Renal cortex interstitium (tissue), 15 donors: ENCODE data around the gene ZNF772. TPM values are rescaled to one million over a fixed set of nuclear protein-coding genes. Genes with fewer than 3 reads are reported as not detected.
"Not testable (repeated sequence)": the region's sequence is repeated elsewhere in the genome, so short reads cannot be mapped to it uniquely, and the experiment has no call there.

ENCODE experiments used
- DNase-seq, 11 donors: peaks; one replicate each; pipeline ENCODE4 v3.0.0-alpha.2; 2013; ENCODE audit warnings: low read depth in 9 of 11, low spot score in 4 of 11; ENCODE audit errors: extremely low read depth in 1 of 11
- long read RNA-seq, 16 experiments: transcript quantifications; one replicate each; lab custom pipeline, GENCODE V29; 2026
- polyA plus RNA-seq, 3 donors: library from polyadenylated mRNA; unstranded; fragments of 120-200 nt; gene quantifications; one replicate each; pipeline ENCODE4 v1.2.1, GENCODE V29; 2013; ENCODE audit not compliant: insufficient read length in 3 of 3

ZNF772 gene
- polyA plus RNA-seq, result 10 to 100 TPM; 21.3 to 23.6 (median 22.8) TPM
- long read RNA-seq, donor 1, full-length matches to known transcripts, result 3 of 3 reads
- long read RNA-seq, donor 1, partial matches to known transcripts, result 0 of 3 reads
- long read RNA-seq, donor 1, other reads (novel, unspliced or antisense), result 0 of 3 reads
- long read RNA-seq, donor 2, partial matches to known transcripts, result 0 of 1 reads
- long read RNA-seq, donor 2, other reads (novel, unspliced or antisense), result 0 of 1 reads
- long read RNA-seq, donor 3, partial matches to known transcripts, result 0 of 2 reads
- long read RNA-seq, donor 3, other reads (novel, unspliced or antisense), result 0 of 2 reads
- long read RNA-seq, donor 4, partial matches to known transcripts, result 0 of 1 reads
- long read RNA-seq, donor 4, other reads (novel, unspliced or antisense), result 0 of 1 reads
- long read RNA-seq, donor 5, full-length matches to known transcripts, result 7 of 32 reads
- long read RNA-seq, donor 5, partial matches to known transcripts, result 25 of 32 reads
- long read RNA-seq, donor 5, other reads (novel, unspliced or antisense), result 0 of 32 reads
- long read RNA-seq, donor 6, partial matches to known transcripts, result 0 of 1 reads
- long read RNA-seq, donor 6, other reads (novel, unspliced or antisense), result 0 of 1 reads
- long read RNA-seq, donor 7, partial matches to known transcripts, result 10 of 10 reads
- long read RNA-seq, donor 7, other reads (novel, unspliced or antisense), result 0 of 10 reads
- long read RNA-seq, donor 8, partial matches to known transcripts, result 0 of 9 reads
- long read RNA-seq, donor 8, other reads (novel, unspliced or antisense), result 5 of 9 reads
- long read RNA-seq, donor 9, partial matches to known transcripts, result 6 of 9 reads
- long read RNA-seq, donor 9, other reads (novel, unspliced or antisense), result 0 of 9 reads
- long read RNA-seq, donor 10, partial matches to known transcripts, result 0 of 3 reads
- long read RNA-seq, donor 10, other reads (novel, unspliced or antisense), result 0 of 3 reads
- long read RNA-seq, donor 11, partial matches to known transcripts, result 0 of 2 reads
- long read RNA-seq, donor 11, other reads (novel, unspliced or antisense), result 0 of 2 reads
- long read RNA-seq, donor 12, partial matches to known transcripts, result 0 of 1 reads
- long read RNA-seq, donor 12, other reads (novel, unspliced or antisense), result 0 of 1 reads
- long read RNA-seq, donor 13, full-length matches to known transcripts, result 3 of 16 reads
- long read RNA-seq, donor 13, partial matches to known transcripts, result 13 of 16 reads
- long read RNA-seq, donor 13, other reads (novel, unspliced or antisense), result 0 of 16 reads
- long read RNA-seq, donor 14, partial matches to known transcripts, result 0 of 1 reads
- long read RNA-seq, donor 14, other reads (novel, unspliced or antisense), result 0 of 1 reads
- long read RNA-seq, donor 15, partial matches to known transcripts, result 0 of 2 reads
- long read RNA-seq, donor 15, other reads (novel, unspliced or antisense), result 0 of 2 reads
- long read RNA-seq, donor 16, full-length matches to known transcripts, result 10 of 28 reads
- long read RNA-seq, donor 16, partial matches to known transcripts, result 13 of 28 reads
- long read RNA-seq, donor 16, other reads (novel, unspliced or antisense), result 5 of 28 reads

DNA sequence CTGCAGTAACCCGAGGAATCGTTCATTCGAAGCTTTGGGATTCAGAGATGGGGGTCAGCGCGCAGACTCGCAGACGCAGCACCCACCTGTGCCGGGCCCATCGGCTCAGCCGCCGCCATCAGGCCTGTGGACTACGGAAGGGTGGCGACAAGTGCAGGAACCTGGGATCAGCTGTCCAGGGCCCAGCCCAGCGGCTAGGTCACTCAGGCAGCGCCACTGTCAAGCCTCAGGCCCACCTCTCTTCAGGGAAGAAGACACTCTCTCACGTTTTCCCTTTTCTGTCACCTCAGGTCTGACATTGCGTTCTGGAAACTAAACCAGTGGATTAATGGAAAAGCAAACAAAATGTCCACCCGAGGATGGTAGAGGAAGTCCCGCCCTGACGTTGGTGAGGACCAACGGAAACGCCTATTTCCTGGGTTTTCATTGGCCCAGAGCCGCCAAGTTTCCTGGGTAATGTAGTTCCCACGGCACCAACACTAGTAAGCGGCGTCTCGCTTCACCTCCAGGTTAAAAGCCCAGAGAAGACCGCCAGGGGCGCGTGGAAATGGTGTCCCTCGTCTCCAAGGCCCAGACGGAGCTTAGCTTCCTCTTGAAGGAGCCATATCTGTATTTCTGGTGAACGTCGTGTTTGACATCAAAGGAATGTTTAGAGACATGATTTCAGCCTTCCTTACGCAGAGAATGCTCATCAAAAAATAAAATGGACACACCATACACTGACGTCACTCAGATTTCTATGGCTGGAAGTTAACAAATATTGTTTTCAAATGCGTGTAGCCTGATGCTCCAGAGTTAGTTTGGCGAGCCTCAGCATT is at the start of gene ZNF772:
Gene ZNF772 (minus strand): TSS at position 376 of the 818 bp plus-strand sequence. CDS start 257 bp downstream, at position 119.
- peak; percentile 78 to 96 (median 90) for DNase-seq

DNA sequence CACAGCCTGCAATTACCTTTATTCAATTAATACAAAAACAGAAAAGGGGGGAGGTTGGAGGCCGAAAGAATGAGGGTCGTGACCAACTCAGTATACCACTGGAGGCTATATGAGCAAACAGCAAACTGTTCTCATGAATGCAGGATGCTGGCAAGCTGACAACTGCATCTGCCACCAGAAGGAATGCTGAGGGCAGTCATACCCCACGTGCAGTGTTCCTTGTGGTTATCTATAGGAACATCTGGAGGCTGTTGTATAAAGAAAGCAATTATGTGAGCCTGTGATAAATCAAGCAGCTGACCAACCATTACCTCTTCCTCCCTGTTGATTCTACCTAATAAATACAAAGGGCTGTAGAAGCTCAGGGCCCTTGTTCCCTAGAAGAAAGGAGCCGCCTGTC is 40.7 kb upstream of the ZNF772 start:
- DNase-seq, result not testable (repeated sequence)

DNA sequence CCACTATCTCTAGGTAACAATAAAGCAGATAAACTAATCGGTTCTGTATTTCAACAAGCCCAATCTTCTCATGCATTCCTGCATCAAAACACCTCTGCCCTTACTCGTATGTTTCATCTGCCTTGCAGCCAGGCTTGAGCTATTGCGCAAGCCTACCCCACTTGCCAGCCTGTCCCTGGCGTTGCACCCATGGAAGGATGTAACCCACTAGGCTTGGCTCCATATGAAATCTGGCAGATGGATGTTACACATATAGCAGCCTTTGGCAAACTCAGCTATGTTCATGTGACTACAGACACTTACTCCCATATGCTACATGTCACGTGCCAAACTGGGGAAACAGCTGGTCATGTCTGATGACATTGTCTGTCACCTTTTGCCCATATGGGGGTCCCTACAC is 37.9 kb upstream of the ZNF772 start:
- no peak for DNase-seq

DNA sequence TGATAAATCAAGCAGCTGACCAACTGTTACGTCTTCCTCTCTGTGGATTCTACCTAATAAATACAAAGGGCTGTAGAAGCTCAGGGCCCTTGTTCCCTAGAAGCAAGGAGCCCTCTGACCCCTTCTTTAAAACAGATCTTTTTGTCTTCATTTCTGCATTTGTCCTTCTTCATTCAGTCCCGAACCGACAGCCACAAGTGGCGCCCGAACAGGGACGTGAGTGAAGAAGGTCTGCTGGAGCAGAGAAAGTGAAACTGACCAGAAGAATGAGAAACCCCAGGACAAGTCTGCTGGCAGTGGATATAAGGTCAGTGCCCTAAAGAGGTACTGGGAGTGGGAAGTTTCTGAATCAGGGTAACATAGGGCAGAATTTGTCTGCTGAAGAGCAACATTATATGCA is 35.5 kb upstream of the ZNF772 start:
- DNase-seq, result no peak

DNA sequence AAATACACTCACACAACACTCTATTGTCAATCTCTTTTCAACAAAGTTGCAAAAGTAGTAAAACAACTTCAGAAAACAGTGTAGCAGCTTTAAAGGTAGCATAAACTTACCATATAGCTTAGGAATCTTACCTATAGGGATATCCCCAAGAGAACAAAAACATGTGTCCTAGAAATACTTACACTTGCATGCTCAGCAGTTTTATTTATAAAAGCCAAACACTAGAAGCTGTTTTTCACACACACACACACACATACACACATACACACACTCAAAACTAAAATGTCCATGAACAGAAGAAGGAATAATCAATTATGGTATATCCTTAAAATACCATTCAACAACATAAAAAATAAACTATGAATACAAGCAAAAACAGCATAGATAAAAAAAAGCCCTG is 34.1 kb upstream of the ZNF772 start:
- DNase-seq, result no peak

DNA sequence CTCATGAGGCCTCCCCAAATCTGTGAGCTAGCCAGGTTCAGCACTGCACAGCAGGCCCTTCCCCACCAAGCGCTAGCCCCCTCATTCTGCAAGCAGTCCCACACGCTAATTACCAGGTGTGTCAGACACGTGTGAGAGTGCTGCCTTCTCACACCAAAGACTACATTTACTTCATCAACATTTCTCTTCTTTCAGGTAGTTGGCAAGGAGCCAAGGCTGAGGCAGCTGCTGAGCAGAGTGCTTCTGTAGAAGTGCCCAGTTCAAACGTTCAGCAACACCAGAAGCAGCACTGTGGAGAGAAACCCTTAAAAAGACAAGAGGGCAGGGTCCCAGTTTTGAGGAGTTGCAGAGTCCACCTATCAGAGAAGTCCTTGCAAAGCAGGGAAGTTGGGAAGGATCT is 28.8 kb upstream of the ZNF772 start:
- DNase-seq, result no peak

DNA sequence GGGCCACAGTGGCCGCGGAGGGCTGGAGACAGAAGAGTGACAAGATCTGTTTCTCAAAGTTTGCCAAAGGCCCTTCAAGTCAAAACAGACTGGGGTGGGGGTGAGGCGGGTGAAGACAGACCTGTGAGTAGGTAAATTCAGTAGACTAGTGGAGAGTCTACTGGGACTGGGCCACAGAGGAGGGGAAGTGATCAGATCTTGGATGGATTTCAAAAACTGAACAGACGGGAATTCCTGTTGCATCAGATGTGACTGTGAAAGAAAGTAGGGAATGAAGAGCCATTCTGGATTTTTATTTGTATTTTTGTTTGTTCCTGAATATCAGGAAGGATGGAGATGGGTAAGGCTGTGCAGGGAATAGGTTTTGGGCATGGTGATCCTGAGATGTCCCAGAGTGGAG is 23.0 kb upstream of the ZNF772 start:
- DNase-seq, result not testable (repeated sequence)

DNA sequence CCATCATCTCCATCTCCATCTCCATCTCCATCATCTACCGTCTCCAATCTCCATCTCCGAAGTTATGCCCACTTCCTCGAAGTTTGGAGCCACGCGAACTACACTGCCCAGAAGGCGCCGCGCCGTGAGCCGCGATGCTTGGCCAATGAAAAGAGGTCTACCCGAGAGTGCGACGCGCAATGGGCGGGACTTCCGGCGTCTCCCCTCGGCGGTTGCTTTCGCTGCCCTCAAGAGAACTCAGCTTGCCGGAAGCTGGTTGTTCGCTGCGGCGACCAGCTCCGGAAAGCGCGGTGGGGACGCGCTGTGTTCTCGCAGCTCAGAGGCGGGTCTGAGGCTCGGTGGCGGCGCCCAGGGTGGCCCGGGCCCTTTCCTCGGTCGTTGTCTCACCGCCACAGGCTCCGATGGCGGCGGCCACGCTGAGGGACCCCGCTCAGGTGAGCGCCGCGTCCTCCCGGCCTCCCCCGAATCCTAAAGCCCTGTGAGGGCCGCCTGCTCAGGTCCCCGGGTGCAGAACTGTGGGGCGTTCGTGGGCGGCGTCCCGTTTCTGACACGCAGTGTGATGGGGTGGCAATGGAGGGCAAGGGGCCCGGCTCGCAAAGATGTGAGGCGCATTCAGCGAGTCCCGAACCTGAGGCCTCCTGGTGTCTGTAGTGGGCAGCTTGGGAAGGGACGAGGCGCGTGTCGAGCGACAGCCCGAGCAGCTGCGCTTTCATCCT is 22.5 kb upstream of the ZNF772 start, which contains the start of gene ZNF773:
Gene ZNF773 (plus strand): TSS at position 259 of the 716 bp plus-strand sequence. CDS start 143 bp downstream, at position 402.
- peak; percentile 81 to 96 (median 93) for DNase-seq

DNA sequence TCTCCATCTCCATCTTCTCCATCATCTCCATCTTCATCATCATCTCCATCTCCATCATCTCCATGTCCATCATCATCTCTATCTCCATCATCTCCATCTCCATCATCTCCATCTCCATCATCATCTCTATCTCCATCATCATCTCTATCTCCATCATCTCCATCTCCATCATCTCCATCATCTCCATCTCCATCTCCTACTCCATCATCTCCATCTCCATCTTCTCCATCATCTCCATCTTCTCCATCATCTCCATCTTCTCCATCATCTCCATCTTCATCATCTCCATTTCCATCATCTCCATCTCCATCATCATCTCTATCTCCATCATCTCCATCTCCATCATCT is 21.9 kb upstream of the ZNF772 start:
- not testable (repeated sequence) for DNase-seq

DNA sequence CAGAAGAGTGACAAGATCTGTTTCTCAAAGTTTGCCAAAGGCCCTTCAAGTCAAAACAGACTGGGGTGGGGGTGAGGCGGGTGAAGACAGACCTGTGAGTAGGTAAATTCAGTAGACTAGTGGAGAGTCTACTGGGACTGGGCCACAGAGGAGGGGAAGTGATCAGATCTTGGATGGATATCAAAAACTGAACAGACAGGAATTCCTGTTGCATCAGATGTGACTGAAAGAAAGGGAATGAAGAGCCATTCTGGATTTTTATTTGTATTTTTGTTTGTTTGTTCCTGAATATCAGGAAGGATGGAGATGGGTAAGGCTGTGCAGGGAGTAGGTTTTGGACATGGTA is 10.9 kb upstream of the ZNF772 start:
- DNase-seq, result not testable (repeated sequence)

DNA sequence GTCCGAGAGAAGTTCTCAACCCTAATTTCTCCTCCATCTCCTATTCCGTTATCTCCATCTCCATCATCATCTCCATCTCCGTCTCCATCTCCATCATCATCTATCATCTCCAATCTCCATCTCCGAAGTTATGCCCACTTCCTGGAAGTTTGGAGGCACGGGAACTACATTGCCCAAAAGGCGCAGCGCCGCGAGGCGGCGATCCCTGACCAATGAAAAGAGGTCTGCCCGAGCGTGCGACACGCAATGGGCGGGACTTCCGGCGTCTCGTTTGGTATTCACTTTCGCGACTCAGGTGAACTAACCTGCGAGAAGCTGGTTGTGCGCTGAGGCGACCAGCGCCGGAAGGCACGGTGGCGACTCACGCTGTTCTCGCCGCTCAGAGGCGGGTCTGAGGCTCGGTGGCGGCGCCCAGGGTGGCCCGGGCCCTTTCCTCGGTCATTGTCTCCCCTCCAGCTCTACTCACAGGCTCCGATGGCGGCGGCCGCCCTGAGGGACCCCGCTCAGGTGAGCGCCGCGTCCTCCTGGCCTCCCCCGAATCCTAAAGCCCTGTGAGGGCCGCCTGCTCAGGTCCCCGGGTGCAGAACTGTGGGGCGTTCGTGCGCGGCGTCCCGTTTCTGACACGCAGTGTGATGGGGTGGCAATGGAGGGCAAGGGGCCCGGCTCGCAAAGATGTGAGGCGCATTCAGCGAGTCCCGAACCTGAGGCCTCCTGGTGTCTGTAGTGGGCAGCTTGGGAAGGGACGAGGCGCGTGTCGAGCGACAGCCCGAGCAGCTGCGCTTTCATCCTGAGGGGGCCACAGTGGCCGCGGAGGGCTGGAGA is 10.3 kb upstream of the ZNF772 start, which contains the start of gene ZNF419:
Gene ZNF419 (plus strand): TSS at position 274 of the 822 bp plus-strand sequence. CDS start 201 bp downstream, at position 475.
- peak; percentile 81 to 93 (median 89) for DNase-seq

DNA sequence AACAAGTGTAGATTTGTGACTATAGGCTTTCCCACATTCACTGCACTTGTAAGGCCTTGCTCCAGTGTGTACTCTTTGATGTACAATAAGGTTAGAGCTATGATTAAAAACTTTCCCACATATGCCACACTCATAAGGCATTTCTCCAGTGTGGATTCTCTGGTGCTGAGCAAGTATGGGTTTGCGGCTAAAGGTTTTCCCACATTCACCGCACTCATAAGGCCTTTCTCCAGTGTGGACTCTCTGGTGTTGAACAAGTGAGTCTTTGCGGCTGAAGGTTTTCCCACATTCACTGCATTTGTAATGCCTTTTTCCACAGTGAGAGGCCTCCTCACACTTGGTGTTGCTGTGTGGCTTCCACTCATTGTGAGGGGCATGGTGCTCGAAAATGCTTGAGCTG is 3.7 kb downstream of the ZNF772 start:
- no peak for DNase-seq

DNA sequence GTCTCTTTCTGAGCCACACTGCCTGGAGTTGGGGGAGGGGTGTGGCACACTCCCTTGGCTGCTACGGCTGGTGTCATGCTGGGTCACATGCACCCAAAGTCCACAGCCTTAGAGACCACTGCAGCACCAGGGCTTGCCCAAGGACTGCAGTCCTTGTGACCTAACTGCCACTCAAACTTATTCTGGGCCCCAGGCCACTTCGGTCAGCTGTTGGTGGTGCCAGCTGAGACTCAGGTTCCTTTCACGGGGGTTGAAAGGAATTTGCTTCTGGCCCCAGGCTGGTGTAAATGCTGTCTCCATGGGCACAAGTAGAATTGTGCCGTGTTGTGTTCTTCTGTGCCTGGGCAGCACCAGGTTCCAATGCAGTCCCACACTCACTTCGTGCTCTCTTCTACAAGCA is 10.9 kb downstream of the ZNF772 start:
- no peak for DNase-seq

DNA sequence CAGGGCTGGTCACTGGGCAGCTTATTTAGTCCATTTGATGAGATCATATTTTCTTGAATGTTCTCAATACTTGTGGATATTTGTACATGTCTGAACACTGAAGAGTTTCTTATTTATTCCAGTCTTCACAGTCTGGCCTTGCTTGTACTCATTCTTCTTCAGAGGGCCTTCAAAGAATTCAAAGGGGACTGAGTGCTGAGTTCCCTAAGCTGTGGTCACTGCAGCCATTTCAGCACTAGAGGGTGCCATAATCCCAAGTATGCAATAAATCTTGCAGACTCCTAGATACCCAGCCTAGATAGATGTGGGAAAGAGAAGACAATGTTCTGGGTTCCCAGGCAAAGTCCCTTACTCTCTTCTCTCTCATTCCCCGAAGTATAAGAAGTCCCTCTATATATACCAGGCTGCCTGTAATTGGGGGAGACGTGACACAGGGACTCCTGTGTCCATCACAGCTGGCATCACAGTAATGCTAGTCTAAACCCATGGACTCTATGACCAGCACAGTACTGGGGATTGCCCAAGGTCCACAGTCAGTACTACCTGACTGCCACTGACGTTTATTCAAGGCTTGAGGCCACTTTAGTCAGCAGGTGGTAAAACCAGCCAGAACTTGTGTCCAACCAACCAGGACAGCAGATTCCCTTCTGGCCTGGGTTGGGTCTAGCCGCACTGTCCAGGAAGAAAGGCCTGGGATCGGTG is 11.5 kb downstream of the ZNF772 start:
- no peak for DNase-seq

DNA sequence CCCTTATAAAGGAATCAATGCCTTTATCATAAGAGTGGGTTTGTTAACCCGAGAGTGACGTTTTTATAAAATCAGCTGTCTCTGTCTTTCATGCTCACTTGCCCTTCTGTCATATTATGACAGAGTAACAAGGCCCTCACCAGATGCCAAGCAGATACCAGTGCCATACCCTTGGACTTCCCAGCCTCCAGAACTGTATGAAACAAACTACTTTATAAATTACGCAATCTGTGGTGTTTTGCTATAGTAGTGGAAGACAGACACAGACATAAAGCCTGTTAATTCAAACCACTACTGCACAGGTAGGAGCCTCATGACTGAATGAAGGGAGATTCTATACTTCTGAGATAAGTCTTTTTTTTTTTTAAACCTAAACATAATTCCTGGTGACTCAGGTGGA is 25.1 kb downstream of the ZNF772 start:
- DNase-seq, result no peak
